Measurements from ENCODE around the gene TRIL.

TRIL gene

GRCh38 chr7:28954946-28955345 is 3.2 kb downstream of the TRIL start:
- no peaks in the 10 kb centered on the region for H3K36me3 ChIP-seq (ENCODE audit: control insufficient read depth, insufficient read depth, low read length)
- peaks cover 6% of the 10 kb centered on the region for H3K4me1 ChIP-seq (ENCODE audit: control insufficient read depth, insufficient read depth, low read length)
- peaks cover 18% of the 10 kb centered on the region for H3K27me3 ChIP-seq (ENCODE audit: control insufficient read depth, insufficient read depth, low read length)
- no peak overlapping the region for H3K9ac ChIP-seq (ENCODE audit: low read length)
- H3K4me3 ChIP-seq (ENCODE audit: low read length), result no peak overlapping the region
- no peak overlapping the region for H3K27ac ChIP-seq (ENCODE audit: low read depth, low read length)

- peaks cover 18% of the 10 kb centered on the region for H3K27me3 ChIP-seq (ENCODE audit: control insufficient read depth, insufficient read depth, low read length)
- H3K27ac ChIP-seq (ENCODE audit: low read depth, low read length), result no peak overlapping the region
- no peak overlapping the region for H3K9ac ChIP-seq (ENCODE audit: low read length)
- H3K4me1 ChIP-seq (ENCODE audit: control insufficient read depth, insufficient read depth, low read length), result peaks cover 6% of the 10 kb centered on the region
- H3K4me3 ChIP-seq (ENCODE audit: low read length), result no peak overlapping the region
- no peaks in the 10 kb centered on the region for H3K36me3 ChIP-seq (ENCODE audit: control insufficient read depth, insufficient read depth, low read length)
Observed at GRCh38 chr7:28954471-28954870, 3.7 kb downstream of the TRIL start.

GRCh38 chr7:28953633-28954032 is 4.5 kb downstream of the TRIL start:
- no peak overlapping the region for H3K4me3 ChIP-seq (ENCODE audit: low read length)
- peaks cover 18% of the 10 kb centered on the region for H3K27me3 ChIP-seq (ENCODE audit: control insufficient read depth, insufficient read depth, low read length)
- no peak overlapping the region for H3K9ac ChIP-seq (ENCODE audit: low read length)
- no peak overlapping the region for H3K27ac ChIP-seq (ENCODE audit: low read depth, low read length)
- no peaks in the 10 kb centered on the region for H3K36me3 ChIP-seq (ENCODE audit: control insufficient read depth, insufficient read depth, low read length)
- H3K4me1 ChIP-seq (ENCODE audit: control insufficient read depth, insufficient read depth, low read length), result peaks cover 6% of the 10 kb centered on the region

GRCh38 chr7:28942168-28942567 is 16.0 kb downstream of the TRIL start:
- Histone ChIP-seq H3K27me3 (ENCODE audit: control insufficient read depth, insufficient read depth, low read length) (no peaks in the 10 kb centered on the region), H3K9ac (ENCODE audit: low read length) (no peak overlapping the region), H3K27ac (ENCODE audit: low read depth, low read length) (no peak overlapping the region)

GRCh38 chr7:28941633-28942032 is 16.5 kb downstream of the TRIL start:
- no peaks in the 10 kb centered on the region for H3K36me3 ChIP-seq (ENCODE audit: control insufficient read depth, insufficient read depth, low read length)
- H3K9ac ChIP-seq (ENCODE audit: low read length), result no peak overlapping the region
- no peak overlapping the region for H3K27ac ChIP-seq (ENCODE audit: low read depth, low read length)
- no peaks in the 10 kb centered on the region for H3K27me3 ChIP-seq (ENCODE audit: control insufficient read depth, insufficient read depth, low read length)
- H3K4me3 ChIP-seq (ENCODE audit: low read length), result no peak overlapping the region
- no peaks in the 10 kb centered on the region for H3K4me1 ChIP-seq (ENCODE audit: control insufficient read depth, insufficient read depth, low read length)

More at GRCh38 chr7:28942168-28942567, 16.0 kb downstream of the TRIL start:
- no peaks in the 10 kb centered on the region for H3K36me3 ChIP-seq (ENCODE audit: control insufficient read depth, insufficient read depth, low read length)
- H3K4me1 ChIP-seq (ENCODE audit: control insufficient read depth, insufficient read depth, low read length), result no peaks in the 10 kb centered on the region
- H3K4me3 ChIP-seq (ENCODE audit: low read length), result no peak overlapping the region

GRCh38 chr7:28940741-28941384 is 17.3 kb downstream of the TRIL start:
- Histone ChIP-seq H3K27me3 (ENCODE audit: control insufficient read depth, insufficient read depth, low read length) (no peaks in the 10 kb centered on the region), H3K27ac (ENCODE audit: low read depth, low read length) (no peak overlapping the region)

GRCh38 chr7:28939844-28940544 is 18.1 kb downstream of the TRIL start:
- Histone ChIP-seq H3K9ac (ENCODE audit: low read length) (no peak overlapping the region), H3K36me3 (ENCODE audit: control insufficient read depth, insufficient read depth, low read length) (no peaks in the 10 kb centered on the region), H3K27me3 (ENCODE audit: control insufficient read depth, insufficient read depth, low read length) (no peaks in the 10 kb centered on the region), H3K27ac (ENCODE audit: low read depth, low read length) (no peak overlapping the region), H3K4me1 (ENCODE audit: control insufficient read depth, insufficient read depth, low read length) (no peaks in the 10 kb centered on the region), H3K4me3 (ENCODE audit: low read length) (no peak overlapping the region)

More at GRCh38 chr7:28940741-28941384, 17.3 kb downstream of the TRIL start:
- H3K4me1 ChIP-seq (ENCODE audit: control insufficient read depth, insufficient read depth, low read length), result no peaks in the 10 kb centered on the region
- H3K4me3 ChIP-seq (ENCODE audit: low read length), result no peak overlapping the region
- no peaks in the 10 kb centered on the region for H3K36me3 ChIP-seq (ENCODE audit: control insufficient read depth, insufficient read depth, low read length)
- no peak overlapping the region for H3K9ac ChIP-seq (ENCODE audit: low read length)

- Histone ChIP-seq H3K4me3 (ENCODE audit: low read length) (no peak overlapping the region), H3K9ac (ENCODE audit: low read length) (no peak overlapping the region), H3K36me3 (ENCODE audit: control insufficient read depth, insufficient read depth, low read length) (no peaks in the 10 kb centered on the region), H3K27me3 (ENCODE audit: control insufficient read depth, insufficient read depth, low read length) (no peaks in the 10 kb centered on the region), H3K27ac (ENCODE audit: low read depth, low read length) (no peak overlapping the region), H3K4me1 (ENCODE audit: control insufficient read depth, insufficient read depth, low read length) (no peaks in the 10 kb centered on the region)
Observed at GRCh38 chr7:28939367-28939766, 18.8 kb downstream of the TRIL start.

- Histone ChIP-seq H3K4me3 (ENCODE audit: low read length) (no peak overlapping the region), H3K9ac (ENCODE audit: low read length) (no peak overlapping the region), H3K27me3 (ENCODE audit: control insufficient read depth, insufficient read depth, low read length) (no peaks in the 10 kb centered on the region), H3K36me3 (ENCODE audit: control insufficient read depth, insufficient read depth, low read length) (no peaks in the 10 kb centered on the region), H3K4me1 (ENCODE audit: control insufficient read depth, insufficient read depth, low read length) (peaks cover 5% of the 10 kb centered on the region), H3K27ac (ENCODE audit: low read depth, low read length) (no peak overlapping the region)
Observed at GRCh38 chr7:28937619-28938018, 20.5 kb downstream of the TRIL start.

- no peaks in the 10 kb centered on the region for H3K36me3 ChIP-seq (ENCODE audit: control insufficient read depth, insufficient read depth, low read length)
- H3K4me1 ChIP-seq (ENCODE audit: control insufficient read depth, insufficient read depth, low read length), result peaks cover 5% of the 10 kb centered on the region
- no peak overlapping the region for H3K27ac ChIP-seq (ENCODE audit: low read depth, low read length)
- no peak overlapping the region for H3K9ac ChIP-seq (ENCODE audit: low read length)
- no peak overlapping the region for H3K4me3 ChIP-seq (ENCODE audit: low read length)
- H3K27me3 ChIP-seq (ENCODE audit: control insufficient read depth, insufficient read depth, low read length), result no peaks in the 10 kb centered on the region
Observed at GRCh38 chr7:28937103-28937502, 21.0 kb downstream of the TRIL start.

GRCh38 chr7:28933846-28934320 is 24.2 kb downstream of the TRIL start:
- no peak overlapping the region for H3K9ac ChIP-seq (ENCODE audit: low read length)
- H3K36me3 ChIP-seq (ENCODE audit: control insufficient read depth, insufficient read depth, low read length), result no peaks in the 10 kb centered on the region
- peaks cover 5% of the 10 kb centered on the region for H3K4me1 ChIP-seq (ENCODE audit: control insufficient read depth, insufficient read depth, low read length)
- no peaks in the 10 kb centered on the region for H3K27me3 ChIP-seq (ENCODE audit: control insufficient read depth, insufficient read depth, low read length)
- no peak overlapping the region for H3K27ac ChIP-seq (ENCODE audit: low read depth, low read length)
- H3K4me3 ChIP-seq (ENCODE audit: low read length), result peak overlapping the region; percentile 33

- no peak overlapping the region for H3K27ac ChIP-seq (ENCODE audit: low read depth, low read length)
- H3K9ac ChIP-seq (ENCODE audit: low read length), result no peak overlapping the region
- H3K36me3 ChIP-seq (ENCODE audit: control insufficient read depth, insufficient read depth, low read length), result no peaks in the 10 kb centered on the region
- H3K27me3 ChIP-seq (ENCODE audit: control insufficient read depth, insufficient read depth, low read length), result no peaks in the 10 kb centered on the region
- peaks cover 5% of the 10 kb centered on the region for H3K4me1 ChIP-seq (ENCODE audit: control insufficient read depth, insufficient read depth, low read length)
- no peak overlapping the region for H3K4me3 ChIP-seq (ENCODE audit: low read length)
Observed at GRCh38 chr7:28931565-28931964, 26.6 kb downstream of the TRIL start.
